ENCODE results near the gene CD2AP.

The CD2AP gene

GRCh38 chr6:47532981-47533585 lies 55.5 kb downstream of the CD2AP start:
- H3K4me3 ChIP-seq (replicated peaks in 1 of 2; ENCODE audit: low read depth in 2 of 2, low read length in 2 of 2): no peak overlapping the region
- DNase-seq (ENCODE audit: low read depth in 2 of 2): no peak
- TF ChIP-seq CTCF (IDR thresholded peaks at IDR 0.05; ENCODE audit: low read depth, low read length): no peak

- no peak for DNase-seq (ENCODE audit: low read depth in 2 of 2)
- no peak for TF ChIP-seq CTCF (IDR thresholded peaks at IDR 0.05; ENCODE audit: low read depth, low read length)
- no peak overlapping the region for H3K4me3 ChIP-seq (replicated peaks in 1 of 2; ENCODE audit: low read depth in 2 of 2, low read length in 2 of 2)
Observed at GRCh38 chr6:47534063-47534462, 56.5 kb downstream of the CD2AP start.

GRCh38 chr6:47535316-47536225 lies 58.0 kb downstream of the CD2AP start:
- DNase-seq (ENCODE audit: low read depth in 2 of 2): no peak
- no peak overlapping the region for H3K4me3 ChIP-seq (replicated peaks in 1 of 2; ENCODE audit: low read depth in 2 of 2, low read length in 2 of 2)
- TF ChIP-seq CTCF (IDR thresholded peaks at IDR 0.05; ENCODE audit: low read depth, low read length): no peak

GRCh38 chr6:47536816-47537401 lies 59.3 kb downstream of the CD2AP start:
- TF ChIP-seq CTCF (IDR thresholded peaks at IDR 0.05; ENCODE audit: low read depth, low read length): no peak
- DNase-seq (ENCODE audit: low read depth in 2 of 2): no peak
- H3K4me3 ChIP-seq (replicated peaks in 1 of 2; ENCODE audit: low read depth in 2 of 2, low read length in 2 of 2): no peak overlapping the region

GRCh38 chr6:47545223-47545622 lies 67.6 kb downstream of the CD2AP start:
- DNase-seq (ENCODE audit: low read depth in 2 of 2): no peak
- no peak for TF ChIP-seq CTCF (IDR thresholded peaks at IDR 0.05; ENCODE audit: low read depth, low read length)
- H3K4me3 ChIP-seq (replicated peaks in 1 of 2; ENCODE audit: low read depth in 2 of 2, low read length in 2 of 2): no peak overlapping the region

- H3K4me3 ChIP-seq (replicated peaks in 1 of 2; ENCODE audit: low read depth in 2 of 2, low read length in 2 of 2): no peak overlapping the region
- no peak for TF ChIP-seq CTCF (IDR thresholded peaks at IDR 0.05; ENCODE audit: low read depth, low read length)
- no peak for DNase-seq (ENCODE audit: low read depth in 2 of 2)
Observed at GRCh38 chr6:47551670-47552069, 74.1 kb downstream of the CD2AP start.
